Hematopoietic multipotent progenitor cell treated with erythropoietin and hydrocortisone succinate and interleukin-3 and kit ligand, for 15 days (in vitro differentiated cells): ENCODE data around the gene IFNL2.
"Not testable (repeated sequence)": the region's sequence is repeated elsewhere in the genome, so short reads cannot be mapped to it uniquely, and the experiment has no call there.

Source experiments
- DNase-seq: peaks from one replicate; pipeline ENCODE4 v3.0.0-alpha.2; 2015; ENCODE audit warnings: low spot score

The IFNL2 gene

GRCh38 chr19:39268085-39268484, at the start of gene IFNL2:
IFNL2 (plus strand) TSS chr19:39268396; CDS start chr19:39268569, 173 bp downstream.
- DNase-seq, result not testable (repeated sequence)

- DNase-seq, result not testable (repeated sequence)
These were observed 49.1 kb upstream of the IFNL2 start for GRCh38 chr19:39219108-39219507.

- DNase-seq, result no peak
These were observed 44.4 kb upstream of the IFNL2 start for GRCh38 chr19:39223703-39224279.

GRCh38 chr19:39224910-39225309, 43.3 kb upstream of the IFNL2 start:
- no peak for DNase-seq

DNA sequence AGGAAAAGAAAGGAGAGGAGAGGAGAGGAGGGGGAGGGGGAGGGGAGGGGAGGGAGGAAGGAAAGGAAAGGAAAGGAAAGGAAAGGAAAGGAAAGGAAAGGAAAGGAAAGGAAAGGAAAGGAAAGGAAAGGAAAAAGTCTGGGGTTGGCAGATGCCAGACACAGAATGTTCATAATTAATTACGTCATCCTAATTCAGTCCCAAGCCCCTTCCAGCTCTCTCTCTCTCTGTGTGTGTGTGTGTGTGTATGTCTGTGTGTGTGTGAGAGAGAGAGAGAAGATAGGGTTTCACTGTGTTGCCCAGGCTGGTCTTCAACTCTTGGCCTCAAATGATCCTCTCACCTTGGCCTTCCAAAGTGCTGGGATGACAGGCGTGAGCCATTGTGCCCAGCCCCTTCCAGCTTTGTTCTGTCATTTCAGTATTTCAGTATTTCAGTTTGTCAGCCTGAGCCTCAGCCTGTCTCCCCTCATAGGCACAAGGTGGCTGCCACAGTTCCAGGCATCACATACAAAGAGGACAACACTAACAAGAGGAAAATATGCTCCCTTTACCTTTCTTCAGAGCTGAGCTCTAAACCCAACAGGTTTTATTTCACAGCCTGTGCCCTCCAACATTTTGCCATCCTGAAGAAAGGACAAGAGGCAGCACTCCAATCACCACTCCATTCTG, 38.0 kb upstream of the IFNL2 start:
- DNase-seq, result no peak

GRCh38 chr19:39232708-39233107, 35.5 kb upstream of the IFNL2 start:
- no peak for DNase-seq

DNA sequence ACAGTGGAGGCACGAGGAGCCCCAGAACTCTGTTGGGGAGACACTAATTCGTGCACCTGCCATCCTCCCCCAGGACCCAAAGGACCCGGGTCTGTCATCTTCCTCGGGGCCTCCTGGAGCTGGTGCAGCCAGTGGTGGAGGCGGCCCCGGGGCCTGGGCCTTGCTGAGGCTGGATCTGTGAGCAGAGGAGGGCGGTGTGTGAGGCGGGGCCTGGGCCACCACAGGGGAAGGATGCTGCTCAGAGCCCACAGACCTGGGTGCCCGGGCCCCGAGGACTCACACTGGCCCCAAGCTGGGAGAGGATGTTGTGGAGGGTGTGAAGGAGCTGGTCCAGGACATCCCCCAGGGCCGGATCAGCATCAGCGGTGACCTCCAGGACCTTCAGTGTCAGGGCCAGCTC, 31.7 kb upstream of the IFNL2 start:
- no peak for DNase-seq

DNA sequence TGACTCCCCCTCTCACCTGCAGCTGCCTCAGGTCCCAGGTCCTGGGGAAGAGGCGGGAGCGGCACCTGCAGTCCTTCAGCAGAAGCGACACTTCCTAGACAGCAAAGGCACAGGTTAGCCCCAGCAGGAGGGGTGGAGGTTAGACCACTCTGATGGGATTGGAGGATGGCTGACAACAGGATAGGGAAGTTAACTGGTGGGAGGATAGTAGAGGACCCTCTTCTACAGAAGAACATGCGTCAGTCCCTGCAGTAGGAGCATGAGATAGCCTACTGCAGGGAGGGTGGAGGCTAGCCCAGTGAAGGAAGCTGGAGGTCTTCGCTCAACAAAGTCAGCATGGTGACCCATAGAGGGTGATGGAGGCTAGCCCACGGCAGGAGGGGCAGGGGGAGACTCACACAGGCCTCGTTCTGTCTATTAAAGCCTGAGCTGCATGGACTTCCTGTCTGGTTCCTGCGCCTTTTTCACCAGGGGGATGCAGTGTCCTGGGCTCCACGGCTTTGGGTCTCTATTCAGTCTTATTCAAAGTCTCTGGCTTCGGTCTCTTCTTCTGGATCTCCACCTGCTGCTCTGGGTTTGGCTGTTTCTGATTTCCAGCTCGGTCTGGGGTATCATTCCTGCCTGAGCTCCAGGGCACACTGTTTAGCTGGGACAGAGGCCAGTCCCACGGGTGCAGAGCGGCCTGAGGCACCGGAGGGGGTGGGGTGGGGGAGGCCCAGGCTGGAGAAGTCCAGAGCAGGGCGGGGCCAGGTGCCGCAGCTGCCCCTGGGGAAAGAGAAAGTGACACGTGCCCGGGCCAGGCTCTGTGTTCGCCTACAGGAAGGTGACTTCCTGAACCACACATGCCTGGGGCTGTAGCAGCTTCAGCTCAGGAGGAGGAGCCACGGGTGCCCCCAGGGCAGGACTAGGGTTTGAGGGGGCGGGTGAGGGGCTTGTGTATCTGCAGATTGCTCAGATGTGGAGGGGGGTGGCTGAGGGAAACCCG, 30.7 kb upstream of the IFNL2 start:
- no peak for DNase-seq

- no peak for DNase-seq
These were observed 30.0 kb upstream of the IFNL2 start for GRCh38 chr19:39238209-39238608.

DNA sequence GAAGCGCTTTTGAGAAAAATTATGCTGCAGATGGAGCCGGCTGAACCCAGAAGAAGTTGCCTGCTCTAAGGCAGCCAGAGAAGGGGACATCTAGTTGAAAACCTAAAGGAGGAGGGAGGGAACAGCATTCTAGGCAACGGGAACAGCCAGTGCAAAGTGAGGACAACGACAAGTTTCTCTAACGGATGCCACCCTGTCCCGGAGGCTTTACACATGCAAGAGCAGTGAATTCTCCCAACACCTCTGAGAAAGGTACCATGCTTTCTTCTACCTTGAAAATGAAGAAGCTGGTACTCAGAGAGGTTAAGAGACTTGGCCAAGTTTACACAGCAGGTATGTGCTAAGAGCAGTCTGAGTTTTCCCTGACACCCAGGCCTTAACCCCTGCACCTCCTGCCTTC, 29.3 kb upstream of the IFNL2 start:
- no peak for DNase-seq

GRCh38 chr19:39240421-39240820, 27.8 kb upstream of the IFNL2 start:
- DNase-seq, result no peak

DNA sequence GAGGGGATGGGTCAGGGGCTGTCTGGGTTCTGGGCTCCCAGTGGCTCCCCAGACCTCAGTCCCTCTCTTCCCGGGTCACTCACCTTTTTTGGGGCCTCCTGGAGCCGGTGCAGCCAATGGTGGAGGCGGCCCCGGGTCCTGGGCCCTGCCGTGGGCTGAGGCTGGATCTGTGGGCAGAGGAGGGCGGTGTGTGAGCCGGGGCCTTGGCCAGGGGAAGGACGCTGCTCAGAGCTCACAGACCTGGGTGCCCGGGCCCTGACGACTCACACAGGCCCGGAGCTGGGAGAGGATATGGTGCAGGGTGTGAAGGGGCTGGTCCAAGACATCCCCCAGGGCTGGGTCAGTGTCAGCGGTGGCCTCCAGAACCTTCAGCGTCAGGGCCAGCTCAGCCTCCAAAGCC, 24.5 kb upstream of the IFNL2 start:
- not testable (repeated sequence) for DNase-seq

DNA sequence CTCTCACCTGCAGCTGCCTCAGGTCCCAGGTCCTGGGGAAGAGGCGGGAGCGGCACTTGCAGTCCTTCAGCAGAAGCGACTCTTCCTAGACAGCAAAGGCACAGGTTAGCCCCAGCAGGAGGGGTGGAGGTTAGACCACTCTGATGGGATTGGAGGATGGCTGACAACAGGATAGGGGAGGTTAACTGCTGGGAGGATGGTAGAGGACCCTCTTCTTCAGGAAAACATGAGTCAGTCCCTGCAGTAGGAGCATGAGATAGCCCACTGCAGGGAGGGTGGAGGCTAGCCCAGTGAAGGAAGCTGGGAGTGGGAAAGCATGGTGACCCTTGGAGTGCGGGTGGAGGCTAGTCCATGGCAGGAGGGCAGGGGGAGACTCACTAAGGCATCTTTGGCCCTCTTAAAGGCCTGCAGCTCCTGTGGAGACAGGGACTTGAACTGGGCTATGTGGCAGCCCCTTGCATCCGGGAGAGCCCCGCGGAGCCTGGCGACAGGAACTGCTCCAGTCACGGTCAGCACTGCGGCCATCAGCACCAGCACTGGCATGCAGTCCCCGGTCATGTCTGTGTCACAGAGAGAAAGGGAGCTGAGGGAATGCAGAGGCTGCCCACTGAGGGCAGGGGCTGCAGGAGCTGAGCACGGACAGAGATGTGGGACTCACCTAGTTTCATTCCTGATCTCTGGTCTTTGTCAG, 23.6 kb upstream of the IFNL2 start, which contains the start of gene IFNL3:
Gene IFNL3 (minus strand): TSS at position 597 of the 691 bp plus-strand sequence. CDS start 39 bp downstream, at position 558.
- not testable (repeated sequence) for DNase-seq

DNA sequence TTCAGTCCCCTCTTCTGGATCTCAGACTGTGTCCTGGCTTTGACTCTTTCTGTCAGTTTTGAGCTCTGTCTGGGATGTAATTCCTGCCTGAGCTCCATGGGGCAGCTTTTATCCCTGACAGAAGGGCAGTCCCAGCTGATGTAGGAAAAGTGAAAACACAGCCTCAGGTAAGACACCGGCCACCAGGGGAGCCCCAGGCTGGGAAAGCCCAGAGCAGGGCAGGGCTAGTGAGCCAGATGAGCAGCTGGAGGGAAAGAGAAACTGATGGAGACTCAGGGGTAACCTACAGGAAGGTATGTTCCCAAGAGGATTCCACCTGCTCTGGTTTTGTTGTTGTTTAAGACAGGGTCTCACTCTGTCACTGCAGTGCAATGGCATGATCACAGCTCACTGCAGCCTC, 23.0 kb upstream of the IFNL2 start:
- DNase-seq, result not testable (repeated sequence)

DNA sequence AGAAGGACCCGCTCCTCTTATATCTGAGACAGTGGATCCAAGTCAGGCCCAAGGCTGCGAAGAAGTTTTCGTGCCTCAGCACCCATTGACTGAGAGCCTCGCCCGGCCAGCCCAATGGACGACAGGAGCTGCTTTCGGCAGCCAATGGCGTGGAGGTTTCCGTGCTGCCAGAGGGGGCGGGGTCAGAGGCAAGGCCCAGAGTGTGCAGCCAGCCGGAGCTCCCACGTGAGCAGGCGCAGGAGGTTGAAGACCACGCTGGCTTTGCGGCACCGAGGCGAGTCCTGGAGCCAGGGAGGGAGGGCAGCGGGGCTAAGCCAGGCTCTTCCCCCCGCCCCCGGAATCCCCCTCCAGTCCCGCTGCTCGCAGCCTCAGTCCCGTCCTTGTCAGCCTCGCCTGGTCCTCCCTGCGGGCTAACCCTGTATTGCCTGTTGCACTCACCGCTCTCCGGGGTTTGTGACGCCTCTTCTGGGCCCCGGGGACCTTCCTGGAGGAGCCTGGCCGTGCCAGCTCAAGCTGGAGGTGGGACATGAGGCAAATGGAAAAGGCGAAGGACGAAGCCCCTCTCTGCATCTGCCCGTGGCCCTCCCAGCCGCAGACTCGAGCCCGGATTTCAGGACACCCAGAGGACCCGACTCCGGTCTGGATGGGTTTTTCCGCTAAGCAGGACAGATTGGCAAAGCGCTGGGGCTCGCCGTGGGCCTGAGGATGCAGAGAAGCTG, 21.1 kb upstream of the IFNL2 start:
- DNase-seq, result peak; percentile 14

DNA sequence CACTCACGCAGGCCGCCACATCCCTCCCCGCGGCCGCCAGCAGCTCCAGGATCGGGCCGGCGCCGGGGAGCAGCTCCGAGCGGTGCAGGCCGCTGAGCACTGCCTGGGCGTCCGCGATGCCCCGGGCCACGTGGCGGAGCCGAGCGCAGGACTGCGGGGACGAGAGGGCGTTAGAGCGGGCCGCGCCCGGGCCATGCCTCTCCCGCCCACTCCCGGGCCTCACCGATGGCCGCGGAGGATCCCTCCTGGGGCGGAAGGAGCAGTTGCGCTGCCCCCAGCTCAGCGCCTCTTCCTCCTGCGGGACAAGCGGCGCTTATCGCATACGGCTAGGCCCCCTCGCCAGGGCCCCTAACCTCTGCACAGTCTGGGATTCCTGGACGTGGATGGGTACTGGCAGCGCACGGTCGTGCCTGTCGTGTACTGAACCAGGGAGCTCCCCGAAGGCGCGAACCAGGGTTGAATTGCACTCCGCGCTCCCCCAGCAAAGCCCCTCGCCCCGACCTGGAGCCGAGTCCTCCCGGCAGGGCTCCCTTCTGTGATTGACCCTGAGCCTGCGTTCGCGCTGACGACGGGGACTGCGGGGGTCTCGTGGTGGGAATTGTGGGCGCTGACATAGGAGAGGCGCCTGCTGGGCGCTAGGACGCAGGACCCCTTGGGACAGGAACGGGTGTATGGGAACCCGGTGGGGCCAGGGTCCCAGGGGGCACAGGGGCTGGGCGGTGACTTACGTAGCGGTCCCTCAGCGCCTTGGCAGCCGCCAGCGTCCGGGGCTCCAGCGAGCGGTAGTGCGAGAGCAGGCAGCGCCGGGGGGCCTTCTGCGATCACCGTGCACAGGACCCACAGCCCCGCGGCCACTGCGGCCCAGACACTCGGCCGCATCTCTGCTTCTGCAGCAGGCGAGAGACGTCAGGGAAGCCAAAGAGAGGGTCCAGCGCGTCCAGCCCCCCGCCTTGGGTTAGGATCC, 20.2 kb upstream of the IFNL2 start:
- DNase-seq, result no peak

- no peak for DNase-seq
These were observed 19.4 kb upstream of the IFNL2 start, which contains the start of gene IFNL4 for GRCh38 chr19:39248806-39249205. IFNL4 (minus strand) TSS chr19:39248856.

GRCh38 chr19:39251081-39251480, 17.1 kb upstream of the IFNL2 start:
- DNase-seq, result no peak

DNA sequence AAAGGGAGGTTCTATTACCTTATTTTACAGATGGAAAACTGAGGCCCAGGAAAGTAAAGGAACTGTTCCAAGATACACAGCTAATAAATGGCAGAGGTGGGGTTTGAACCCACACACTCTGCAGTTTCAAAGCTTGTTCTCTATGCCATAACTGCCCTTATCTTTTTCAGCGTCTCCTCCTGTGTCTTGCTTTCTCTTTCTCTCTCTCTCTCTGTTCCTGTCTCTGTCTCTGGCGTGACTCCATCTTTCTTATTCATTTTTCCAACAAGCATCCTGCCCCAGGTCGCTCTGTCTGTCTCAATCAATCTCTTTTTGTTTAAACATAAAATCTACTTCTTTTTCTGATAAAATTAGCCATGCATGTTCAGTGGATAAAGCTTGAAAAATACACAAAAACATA, 16.4 kb upstream of the IFNL2 start:
- peak; percentile 38 for DNase-seq

DNA sequence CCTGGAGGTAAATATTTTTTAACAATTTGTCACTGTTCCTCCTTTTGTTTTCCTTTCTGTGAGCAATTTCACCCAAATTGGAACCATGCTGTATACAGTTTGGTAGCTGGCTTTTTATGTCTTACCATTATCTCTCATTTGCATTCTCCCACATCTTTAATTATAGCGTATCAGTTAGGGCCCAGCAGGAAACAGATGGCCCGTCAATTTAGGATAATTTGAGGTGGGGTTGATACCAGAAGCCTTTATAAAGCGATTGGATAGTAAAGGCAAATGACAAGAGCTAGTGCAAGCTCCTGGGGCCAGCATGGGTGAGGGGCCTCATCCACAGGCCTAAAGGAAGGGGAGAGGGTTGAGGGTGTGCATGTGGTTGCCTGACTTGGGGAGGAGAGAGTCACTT, 15.7 kb upstream of the IFNL2 start:
- DNase-seq, result peak; percentile 49
